GM19395 (cell line): ENCODE results near the gene RPS21.
"Not testable (repeated sequence)": the region's sequence is repeated elsewhere in the genome, so short reads cannot be mapped to it uniquely, and the experiment has no call there.

Source experiments
- ATAC-seq: cut with Tn5 transposase; IDR thresholded peaks from one replicate; pipeline ENCODE4 v1.9.1; 2021; ENCODE audit warnings: mild to moderate bottlenecking, moderate library complexity; ENCODE audit not compliant: unreplicated experiment

RPS21 gene

DNA sequence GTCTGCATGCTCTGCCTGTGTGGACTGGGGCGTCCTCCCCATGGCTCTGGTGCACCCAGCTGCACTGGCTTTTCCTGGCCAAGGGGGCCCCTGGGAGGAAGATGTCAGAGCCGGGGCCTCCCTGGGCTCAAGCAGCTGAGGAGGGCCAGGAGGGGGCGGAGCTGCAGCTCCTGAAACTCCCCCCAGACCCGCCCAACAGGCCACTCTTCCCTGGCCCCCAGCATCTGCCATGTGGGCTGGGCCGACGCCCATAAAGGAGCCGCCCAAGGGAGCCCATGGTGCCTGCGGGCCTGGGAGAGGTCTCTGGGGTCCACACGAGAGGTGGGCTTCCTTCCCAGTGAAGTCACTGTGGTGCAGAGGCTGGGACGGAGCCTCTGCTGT is 36.4 kb downstream of the RPS21 start:
- no peak for ATAC-seq

DNA sequence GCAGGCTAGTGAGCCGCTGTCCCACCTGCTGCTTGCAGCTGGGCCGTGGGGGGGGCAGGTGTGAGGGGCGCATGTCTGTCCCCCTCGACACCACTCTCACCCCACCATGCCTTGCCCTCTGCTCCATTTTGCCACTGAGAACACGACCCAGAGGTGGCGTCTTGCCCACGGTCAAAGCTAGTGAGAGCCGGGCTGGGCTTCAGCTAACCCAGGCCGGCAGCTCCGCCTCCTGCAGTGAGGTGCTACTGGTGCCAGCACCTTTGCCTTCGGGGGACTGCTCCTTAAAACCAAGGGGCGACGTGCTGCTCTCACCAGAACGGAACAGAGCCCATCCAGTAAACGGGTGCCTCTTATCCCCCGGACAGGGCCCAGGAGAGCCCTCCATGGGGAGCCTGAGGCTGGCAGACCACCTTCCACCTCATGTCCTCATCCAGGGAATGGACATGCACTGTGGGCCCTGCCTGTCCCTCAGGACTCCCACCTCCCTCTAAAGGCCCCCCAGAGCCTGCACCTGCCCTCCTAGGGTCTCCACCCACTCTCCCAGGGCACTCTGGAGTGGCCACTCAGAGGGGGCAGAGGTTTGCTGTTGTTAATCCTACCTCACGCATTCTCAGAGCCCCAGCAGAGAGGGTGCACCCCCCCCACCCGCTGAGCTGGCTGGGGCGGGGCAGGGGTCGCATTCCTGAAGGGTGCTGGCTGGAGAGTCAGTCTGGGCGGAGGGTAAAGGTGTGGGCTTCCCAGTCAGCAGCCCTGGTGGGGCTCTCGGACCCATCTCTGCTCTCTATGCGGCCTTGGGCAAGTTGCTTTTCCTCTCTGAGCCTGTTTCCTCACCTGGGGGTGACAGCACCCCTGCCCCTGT is 37.6 kb downstream of the RPS21 start:
- no peak for ATAC-seq

- ATAC-seq, result no peak
These were observed 38.6 kb downstream of the RPS21 start for GRCh38 chr20:62425281-62426058.

DNA sequence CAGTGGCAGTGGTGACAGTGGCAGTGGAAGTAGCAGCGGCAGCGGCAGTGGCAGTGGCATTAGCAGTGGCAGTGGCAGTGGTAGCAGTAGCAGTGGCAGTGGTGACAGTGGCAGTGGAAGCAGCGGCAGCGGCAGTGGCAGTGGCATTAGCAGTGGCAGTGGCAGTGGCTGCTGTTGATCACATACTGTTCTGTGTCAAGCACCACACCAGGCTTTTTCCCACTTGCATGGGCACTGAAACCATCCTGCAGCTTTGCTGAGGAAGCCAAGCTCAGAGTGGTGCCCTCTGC is 39.1 kb downstream of the RPS21 start:
- ATAC-seq, result not testable (repeated sequence)

- ATAC-seq, result no peak
These were observed 39.8 kb downstream of the RPS21 start for GRCh38 chr20:62426699-62427131.

DNA sequence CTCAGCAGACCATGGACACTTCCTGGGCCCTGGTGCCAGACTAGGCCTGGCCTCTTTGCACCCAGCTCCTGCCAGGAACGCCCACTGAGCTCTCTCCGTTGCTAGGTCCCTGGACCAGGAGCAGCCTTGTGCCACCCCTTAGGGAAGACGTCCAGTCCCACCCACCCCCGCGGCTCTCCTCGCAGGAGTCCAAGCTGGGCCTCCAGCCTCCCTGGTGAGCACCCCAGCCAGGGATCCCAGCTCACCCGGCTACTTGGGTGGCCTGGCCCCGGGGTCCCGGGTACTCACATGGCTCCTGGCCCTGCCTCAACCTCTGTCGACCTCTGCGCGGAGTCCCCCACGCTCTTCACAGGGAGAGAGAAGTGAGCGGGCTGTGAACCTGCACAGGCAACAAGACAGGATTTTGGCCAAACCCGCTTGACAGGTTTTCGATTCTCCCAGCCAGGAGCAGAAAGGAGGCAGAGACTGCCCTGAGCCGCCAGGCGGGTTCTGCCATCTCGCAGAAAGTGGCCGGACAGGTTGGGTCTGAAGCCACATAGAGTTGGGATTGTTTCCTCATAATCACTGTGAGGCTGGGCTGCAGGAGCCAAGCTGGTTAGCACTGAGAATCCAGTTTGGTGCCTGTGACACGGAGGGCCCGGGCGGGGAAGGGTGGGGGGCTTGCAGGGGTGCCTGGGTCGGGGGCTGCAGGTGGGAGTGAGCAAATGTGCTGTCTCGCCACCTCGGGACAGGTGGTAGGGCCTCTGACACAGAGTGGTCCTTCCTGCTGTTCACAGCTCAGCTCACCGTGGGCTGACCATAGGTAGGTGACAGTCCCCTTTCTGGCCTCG is 40.5 kb downstream of the RPS21 start, which contains the start of gene RBBP8NL:
RBBP8NL (minus strand) TSS at position 368 of the 830 bp plus-strand sequence. CDS start 7,892 bp downstream, outside the sequence.
- no peak for ATAC-seq

GRCh38 chr20:62428002-62428372 is 41.1 kb downstream of the RPS21 start:
- no peak for ATAC-seq

GRCh38 chr20:62428396-62429295 is 41.7 kb downstream of the RPS21 start:
- ATAC-seq, result no peak

DNA sequence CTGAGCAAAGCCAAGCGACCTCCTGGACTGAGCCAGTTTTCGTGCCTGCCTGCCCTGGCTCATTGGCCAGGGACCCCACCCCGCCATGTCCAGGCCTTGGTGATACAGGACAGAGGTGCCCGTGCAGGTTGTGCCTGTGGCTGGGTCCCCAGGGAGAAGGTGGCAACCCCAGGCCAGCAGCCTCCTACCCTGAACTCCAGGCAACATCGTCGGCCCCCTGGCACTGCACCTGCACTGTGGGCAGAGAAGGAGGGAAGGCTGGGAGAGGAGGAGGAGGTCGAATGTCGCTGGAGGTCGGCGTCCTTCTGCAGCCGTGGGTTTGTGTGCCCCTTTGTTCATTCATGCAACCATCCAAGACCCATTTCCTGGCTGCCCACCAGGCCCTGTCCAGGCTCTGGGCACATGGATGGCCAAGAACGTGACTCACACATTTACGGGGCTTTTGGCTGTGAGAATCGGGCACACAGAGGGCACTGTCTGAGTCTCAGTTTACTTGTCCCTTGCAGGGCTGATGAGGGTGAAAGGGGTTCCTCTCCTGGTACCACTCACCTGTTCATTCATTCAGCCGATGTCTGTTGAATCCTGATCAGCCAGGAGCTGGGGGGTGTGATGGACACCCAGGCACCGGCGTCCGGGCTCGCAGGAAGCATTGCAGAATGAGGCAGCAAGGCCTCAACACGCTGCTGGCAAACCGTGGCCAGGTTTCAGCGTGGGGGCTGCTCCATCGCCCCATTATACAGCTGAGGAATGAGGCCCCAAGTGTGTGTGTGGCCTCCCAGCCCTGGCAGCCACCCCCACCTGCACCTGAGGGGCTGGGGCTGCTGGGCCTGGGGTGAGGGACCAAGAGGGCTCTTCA is 42.8 kb downstream of the RPS21 start:
- no peak for ATAC-seq

DNA sequence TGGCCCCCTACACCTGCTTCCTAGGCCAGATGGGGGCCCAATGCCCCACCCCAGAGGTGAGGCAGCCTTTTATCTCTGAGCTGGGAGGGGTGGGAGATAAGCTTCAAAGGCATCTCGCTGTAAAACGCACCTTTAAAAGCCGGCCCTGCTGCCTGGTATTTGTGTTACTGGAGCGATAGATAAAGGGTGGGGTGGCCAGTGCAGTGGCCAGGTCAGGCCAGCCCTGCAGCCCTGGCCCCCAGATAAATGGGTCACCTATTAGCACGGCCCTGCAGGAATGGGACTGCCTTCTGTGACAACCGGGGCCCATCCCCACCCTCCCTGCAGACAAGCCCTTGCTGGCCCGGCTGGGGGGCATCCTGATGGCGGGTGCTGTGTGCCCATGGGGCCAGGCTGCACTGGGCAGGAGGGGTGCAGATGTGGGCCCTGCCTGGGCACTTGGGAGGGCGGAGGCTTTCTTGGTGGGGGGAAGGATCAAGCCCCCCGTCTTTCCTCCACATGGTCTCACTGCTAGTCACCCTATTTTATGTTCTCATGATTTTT is 43.5 kb downstream of the RPS21 start:
- no peak for ATAC-seq

DNA sequence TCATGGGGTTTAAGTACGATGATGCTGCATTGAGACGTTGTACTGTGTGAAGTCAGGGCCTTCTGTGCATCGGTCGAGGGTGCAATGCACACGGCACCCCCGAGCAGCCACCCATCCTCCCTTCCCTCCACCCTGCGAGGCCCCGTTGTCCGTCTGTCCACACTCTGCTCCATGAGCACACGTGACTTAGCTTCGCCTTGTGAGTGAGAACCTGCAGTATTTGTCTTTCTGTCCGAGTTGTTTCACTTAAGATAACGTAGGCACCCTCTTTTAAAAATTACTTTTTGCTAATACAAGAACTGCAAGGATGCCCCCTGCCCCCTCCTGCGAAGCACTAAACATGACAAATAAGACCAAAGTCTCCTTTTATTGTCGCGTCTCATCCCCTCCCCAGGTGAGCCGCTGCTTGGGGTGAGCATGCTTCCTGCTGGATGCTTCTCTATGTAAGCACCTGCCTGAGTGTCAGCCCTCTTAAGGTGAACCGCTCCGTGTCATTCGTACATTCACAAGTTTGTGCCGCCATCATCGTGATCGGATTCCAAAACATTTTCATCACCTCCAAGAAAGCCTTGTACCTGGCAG is 44.1 kb downstream of the RPS21 start:
- ATAC-seq, result no peak

GRCh38 chr20:62433658-62434497 is 47.0 kb downstream of the RPS21 start:
- ATAC-seq, result no peak

GRCh38 chr20:62436692-62437091 is 49.8 kb downstream of the RPS21 start:
- ATAC-seq, result no peak

GRCh38 chr20:62437496-62437895 is 50.6 kb downstream of the RPS21 start:
- ATAC-seq, result no peak

DNA sequence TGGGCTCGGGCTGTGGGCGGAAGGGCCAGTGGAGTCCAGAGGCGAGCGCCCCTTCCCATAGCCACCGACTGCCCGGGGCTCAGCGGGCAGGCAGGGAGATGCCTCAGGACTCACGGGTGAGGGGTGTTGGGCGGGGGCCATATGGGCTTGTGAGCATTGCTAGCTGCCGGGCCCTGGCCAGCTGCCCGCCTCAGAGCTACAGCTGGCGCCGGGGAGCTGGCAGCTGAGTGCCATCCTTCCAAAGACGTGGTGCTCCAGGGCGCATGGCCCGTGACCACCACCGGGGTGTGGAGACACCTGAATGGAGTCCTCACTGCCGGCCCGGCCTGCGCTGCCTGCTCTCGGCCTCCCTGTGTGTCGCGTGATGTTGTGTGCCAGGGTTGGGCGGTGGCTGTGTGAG is 51.0 kb downstream of the RPS21 start:
- no peak for ATAC-seq
